GM18502 (cell line): Measurements from ENCODE around the gene TRHDE.

Experiments
- ATAC-seq: cut with Tn5 transposase; IDR thresholded peaks from one replicate; pipeline ENCODE4 v1.9.1; 2021; ENCODE audit warnings: mild to moderate bottlenecking; ENCODE audit not compliant: unreplicated experiment, poor library complexity

TRHDE gene

DNA sequence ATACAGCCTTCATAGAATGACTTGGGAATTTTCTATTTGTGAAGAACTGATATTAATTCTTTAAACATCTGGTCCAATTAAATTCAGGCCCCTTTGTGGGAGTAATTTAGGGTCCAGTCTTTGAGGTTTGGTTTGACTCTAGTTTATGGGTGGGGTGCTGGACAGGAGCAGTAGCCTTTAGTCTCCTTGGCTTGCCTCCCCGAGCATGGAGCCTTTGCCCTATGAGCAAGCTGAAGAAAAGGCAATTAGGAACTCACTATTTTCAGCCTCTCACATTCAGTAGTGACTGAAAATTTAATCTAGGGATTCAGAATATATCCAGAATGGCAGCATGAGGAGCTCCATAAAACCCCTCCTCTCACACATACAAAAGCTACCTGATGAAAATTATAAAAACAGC is 161.1 kb downstream of the TRHDE start:
- ATAC-seq: no peak

DNA sequence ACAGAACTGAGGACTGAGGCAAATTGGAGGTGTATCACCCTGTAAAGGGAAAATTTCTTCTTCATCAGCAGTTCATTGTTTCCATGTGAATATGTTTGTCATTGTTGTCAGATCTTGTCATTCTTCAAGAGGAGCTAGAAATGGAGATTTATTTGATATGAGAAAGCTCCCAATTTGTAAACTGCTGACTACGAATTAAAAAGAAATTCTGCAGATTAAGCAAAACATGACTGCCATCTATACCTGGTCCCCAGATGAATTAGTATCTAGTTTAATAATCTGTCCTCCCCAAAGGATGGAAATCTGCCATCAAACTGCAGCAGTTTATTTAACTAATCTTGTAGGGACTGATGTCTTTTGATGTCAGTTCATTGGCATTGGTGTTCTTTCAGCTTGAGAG is 162.8 kb downstream of the TRHDE start:
- ATAC-seq: no peak

DNA sequence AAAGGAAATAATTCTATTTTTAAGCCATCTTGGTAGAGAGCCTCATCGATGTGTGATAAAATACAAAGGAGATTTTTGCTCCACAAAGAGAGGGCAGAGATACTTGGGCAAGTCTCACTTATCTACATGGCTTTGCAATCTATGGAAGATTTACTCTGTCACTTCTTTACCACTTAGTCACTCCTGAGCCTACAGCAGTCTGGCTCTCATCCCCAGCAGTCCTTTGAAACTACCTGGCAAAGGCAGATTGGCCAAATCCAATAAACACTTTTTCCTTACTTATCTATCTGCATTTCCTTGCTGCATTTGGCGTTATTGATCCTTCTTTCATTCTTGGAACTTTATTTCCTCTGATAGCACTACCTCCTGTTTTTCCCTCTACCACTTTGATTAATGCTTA is 170.0 kb downstream of the TRHDE start:
- ATAC-seq: no peak

DNA sequence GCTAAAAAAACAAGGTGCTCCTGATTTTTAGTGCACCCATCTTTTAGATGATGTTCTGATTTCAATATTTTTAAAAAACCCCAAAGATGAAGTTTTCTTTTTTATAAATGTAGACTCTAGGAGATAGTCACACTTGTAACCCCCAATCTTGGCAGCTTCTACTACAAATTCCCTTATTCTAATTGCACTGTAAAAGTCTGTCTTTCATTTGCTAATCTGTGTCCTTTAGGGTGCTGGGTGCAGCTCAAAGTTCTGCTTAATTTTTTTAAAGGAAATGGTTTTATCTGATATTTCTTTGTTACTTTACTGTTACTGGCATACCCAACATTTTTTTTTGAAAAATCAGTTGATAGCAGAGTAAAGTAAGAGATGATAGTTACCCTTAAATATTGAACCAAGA is 172.0 kb downstream of the TRHDE start:
- ATAC-seq: no peak

DNA sequence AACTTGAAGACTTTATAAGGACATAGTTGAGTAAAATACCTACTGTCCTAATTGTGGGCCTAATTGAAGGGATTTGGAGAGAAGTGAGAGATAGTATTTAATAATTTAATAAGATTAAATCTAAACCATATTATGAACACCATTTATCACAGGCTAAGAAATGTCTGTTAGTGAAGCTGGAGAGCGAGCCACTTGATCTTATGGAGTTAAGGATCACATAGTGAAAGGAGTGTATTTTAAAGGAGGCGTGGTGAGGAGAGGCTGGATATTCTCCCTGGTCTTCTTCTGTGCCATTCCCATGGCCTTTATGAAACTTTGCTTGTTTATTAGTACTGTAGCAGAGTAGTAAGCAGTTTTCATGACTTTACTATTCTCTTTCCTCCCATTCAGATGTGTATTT is 172.4 kb downstream of the TRHDE start:
- ATAC-seq: no peak

DNA sequence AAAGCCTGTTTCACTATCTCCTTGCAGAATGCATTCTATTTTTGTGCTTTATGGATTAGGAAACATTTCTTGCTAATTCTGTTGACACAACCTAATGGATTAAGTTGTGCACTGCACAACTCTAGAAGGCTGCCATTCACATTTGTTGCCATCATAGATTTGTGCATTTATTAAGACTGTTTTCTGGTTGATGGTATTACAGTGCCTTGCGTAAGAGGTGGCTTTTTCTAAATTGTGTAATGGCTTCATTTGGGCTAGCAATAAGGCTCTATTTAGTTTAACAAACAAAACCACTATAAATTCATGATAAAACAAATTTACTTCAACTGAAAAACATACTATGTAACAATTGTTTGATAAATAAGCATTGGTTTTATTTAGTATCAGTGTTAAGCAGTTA is 175.9 kb downstream of the TRHDE start:
- no peak for ATAC-seq

DNA sequence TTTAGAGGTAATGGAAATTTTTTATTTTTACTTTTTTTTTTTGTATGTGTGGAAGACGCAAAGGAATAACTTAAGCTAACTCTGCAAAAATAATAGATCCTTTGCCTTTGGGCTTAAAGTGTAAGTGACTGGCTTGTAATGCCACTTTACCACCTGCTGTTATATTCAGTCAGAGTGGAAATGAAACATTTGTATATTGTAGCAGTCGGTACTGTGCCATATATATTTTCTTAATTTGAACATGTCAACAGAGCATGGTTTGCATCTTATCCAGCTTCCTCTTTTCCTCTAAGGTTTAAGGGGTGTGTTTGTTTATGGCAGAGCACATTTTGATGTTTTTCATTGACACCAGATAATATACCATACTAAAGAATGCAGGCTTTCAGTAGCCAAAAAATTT is 176.6 kb downstream of the TRHDE start:
- ATAC-seq: no peak

DNA sequence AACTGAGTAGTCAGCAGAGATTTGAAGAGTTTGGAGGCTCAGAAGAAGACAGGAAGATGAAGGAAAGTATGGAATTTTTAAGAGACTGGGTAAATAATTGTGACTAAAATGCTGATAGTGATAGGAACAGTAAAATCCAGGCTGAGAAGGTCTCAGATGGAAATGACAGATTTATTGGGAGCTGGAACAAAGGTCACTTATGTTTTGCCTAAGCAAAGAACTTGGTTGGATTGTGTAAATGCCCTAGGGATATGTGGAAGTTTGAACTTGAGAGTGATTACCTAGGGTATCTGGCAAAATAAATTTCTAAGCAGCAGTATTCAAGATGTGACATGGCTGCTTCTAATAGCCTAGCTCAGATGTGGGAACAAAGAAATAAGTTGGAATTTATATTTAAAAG is 180.9 kb downstream of the TRHDE start:
- ATAC-seq: no peak

DNA sequence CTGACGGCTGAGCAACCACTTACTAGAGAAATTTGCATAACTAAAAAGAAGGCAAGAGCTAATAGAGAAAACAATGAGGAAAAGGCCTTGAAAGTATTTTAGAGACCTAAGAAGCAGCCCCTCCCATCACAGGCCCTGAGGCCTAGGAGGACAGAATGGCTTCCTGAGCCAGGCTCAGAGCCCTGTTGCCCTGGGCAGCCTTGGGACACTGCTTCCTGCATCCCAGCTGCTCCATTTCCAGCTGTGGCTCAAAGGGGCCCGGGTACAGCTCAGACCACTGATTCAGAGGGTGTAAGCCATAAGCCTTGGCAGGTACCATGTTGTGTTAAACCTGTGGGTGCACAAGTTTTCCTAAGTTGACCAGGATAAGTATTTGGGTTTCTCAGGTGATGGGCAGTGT is 181.4 kb downstream of the TRHDE start:
- ATAC-seq: no peak

DNA sequence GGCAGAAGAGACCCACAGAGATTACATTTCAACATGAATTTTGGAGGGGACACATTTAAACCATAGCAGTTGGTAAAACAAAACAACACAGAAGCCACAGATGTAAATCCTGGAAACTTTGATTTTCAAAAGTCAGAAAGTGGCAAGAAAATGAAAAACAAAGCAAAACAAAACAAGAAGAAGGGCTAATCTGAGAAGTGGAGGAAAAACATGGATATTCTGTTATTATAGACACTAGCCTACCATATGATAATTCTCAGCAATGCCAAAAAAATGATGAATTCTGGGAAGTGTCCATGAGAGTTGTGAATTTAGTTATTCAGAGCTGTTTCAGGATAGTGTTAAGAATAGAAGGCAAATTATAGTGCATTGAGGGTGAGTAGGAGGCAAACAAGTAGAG is 192.3 kb downstream of the TRHDE start:
- ATAC-seq: no peak

DNA sequence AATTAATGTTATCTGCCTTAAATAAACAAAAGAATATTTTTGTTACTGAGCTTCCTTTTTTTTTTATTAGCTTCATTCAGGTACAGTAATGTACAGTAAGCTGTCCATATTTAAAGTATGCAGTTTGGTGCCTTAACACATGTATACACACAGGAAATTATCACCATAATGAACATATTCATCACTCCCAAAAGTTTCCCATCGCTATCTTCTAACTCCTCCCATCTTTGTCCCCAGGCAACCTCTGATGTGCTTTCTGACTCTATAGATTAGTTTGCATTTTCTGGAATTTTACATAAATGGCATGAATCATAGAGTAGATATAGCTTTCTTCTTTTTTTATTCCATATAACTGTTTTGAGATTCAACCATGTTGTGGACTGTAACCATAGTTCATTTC is 193.0 kb downstream of the TRHDE start:
- ATAC-seq: no peak

DNA sequence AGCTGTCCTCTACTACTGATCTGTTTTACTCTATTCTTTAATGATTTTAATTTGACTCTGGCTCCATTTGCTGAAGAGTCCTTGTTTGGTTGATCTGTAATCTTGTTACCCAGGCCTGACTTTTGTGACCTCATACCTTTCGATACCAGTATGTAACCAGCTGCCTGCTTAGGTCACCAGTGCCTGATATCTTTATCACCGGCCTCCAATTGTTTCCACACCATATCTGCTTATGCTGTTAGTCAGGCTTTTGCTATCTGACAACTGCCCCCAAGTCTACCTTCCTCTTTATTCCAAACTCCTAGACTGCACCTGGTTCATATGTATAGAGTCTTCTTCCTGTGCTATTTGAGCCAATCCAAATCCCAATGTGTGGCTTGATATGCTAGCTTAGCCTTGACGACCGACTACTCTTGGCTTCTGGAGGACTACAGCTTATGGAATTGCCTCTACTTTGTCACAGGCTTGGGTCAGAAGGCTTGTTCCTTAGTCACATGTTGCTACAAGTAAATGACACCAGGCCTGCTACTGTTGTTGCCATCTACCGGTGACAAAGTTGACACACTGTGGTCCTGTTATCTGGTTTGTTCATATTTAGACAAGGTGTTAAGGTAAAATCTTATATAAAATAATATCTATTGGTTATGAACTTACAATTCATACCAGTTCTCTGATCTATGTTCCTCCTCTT is 193.9 kb downstream of the TRHDE start:
- ATAC-seq: no peak

DNA sequence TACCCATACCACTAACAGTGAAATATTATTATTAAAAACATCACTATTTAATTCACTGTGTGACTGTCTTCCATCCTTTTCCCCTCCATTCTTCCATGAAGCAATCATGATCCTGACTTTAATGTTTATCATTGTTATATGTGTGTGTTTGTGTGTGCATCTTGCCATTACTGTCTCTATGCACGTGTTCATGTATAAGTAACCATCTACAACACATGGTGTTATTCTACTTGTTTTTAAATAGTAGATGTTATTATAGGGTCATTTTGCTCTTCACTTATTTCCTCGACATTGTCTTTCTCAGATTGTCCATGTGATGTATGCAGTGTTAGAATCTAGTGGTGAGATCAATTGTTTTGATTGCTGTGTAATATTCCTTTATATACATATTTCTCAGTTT is 195.8 kb downstream of the TRHDE start:
- ATAC-seq: no peak

DNA sequence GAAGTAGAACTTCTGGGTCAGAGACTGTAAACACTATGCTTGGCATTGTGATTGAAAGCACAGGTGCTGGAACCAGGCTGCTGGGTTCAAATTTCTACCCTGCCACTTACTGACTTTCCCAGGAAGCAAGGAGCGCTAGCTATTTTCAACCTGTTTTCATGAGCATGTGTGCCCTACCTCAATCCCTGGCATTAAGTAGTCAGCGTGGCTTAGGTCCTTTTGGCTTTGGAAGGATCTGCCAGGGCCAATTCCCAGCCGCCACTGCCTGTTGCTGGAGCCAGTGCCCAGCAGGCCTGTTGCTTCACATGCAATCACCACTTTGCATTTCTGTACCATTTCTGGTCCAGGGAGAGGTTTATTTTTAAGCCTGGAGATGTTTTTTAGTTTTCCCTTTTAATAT is 196.3 kb downstream of the TRHDE start:
- ATAC-seq: no peak

DNA sequence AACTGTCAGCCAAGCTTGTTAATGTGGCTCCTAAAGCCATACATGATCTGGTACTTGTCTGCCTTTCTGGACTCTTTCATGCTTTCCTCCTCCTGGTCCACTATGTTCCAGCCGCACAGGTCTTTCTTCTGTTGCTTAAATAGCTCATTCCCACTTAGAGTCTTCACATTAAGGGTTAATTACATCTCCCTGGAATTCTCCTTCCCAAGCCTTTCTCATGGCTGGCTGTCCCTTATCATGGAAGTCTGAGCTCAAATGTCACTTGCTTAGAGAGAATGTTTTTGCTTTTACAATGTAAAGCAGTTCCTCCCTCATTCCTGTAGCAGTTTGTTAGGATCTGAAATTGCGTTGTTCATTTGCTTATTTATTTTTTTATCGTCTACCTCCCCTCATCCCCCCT is 199.6 kb downstream of the TRHDE start:
- ATAC-seq: no peak

DNA sequence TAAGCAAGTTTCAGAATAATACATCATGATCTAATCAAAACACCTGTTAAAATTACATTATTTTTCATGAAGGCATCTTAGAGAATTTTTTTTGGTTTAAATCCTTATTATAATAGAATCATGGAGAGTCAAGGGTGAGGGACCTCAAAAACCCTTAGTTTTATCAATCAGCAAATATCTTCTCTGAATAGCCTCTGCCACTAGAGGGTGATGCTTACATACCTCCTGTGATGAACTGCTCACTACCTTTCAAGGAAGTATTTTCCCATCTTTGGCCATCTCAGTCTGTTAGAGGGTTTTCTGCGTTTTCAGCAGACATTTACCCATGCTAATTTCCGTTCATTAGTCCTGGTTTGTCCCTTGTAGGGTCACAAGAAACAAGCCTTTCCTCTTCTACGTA is 200.2 kb downstream of the TRHDE start:
- no peak for ATAC-seq

DNA sequence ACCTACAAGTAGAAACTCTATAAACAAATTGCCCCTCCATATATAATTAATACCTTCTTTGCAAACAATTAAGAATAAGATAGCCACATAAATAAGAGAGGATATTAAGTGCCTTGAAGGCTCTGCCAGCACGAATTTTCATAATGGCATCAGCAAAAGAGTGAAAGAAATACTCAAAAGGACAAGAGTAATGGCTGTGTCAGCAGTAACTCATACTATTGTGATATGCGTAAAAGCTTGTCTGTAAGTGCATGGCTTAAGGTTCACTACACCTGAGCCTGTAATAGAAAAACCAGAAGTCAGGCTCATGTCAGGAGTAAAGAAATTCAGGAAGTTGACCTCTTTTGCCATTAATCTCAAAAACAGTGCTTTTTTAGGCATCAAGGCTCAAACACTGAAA is 204.1 kb downstream of the TRHDE start:
- ATAC-seq: no peak

DNA sequence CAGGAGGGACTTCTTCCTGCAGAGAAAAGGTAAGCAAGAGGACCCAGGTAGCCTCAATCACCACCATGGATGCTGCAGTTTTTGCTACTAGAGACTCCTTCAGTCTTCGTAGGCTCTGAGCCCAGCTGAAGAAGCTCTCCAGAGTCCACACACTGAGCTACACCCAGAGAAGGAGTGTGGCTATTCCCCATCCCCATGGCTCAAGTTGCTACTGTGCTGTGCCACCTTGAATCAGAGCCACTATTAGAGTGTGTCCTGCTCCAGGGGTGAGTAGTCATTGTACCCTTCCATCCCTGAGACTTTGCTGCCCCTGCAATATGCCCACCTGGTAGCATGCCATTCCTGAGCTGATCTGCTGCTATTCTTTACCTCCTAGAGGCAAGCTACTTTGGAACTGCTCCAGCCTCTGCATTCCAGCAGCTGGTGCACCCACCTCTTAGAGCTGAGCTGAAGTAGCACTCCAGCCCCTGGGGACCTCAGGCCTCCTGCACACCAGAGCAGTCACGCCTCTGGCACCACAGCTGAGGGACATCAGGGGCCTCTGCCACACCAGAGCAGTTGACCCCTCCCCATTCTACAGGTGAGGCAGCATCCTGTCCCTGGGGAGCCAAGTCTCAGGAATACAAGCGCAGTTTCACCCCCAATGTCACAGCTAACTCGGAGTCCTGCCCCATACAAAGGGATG is 213.0 kb downstream of the TRHDE start:
- no peak for ATAC-seq

DNA sequence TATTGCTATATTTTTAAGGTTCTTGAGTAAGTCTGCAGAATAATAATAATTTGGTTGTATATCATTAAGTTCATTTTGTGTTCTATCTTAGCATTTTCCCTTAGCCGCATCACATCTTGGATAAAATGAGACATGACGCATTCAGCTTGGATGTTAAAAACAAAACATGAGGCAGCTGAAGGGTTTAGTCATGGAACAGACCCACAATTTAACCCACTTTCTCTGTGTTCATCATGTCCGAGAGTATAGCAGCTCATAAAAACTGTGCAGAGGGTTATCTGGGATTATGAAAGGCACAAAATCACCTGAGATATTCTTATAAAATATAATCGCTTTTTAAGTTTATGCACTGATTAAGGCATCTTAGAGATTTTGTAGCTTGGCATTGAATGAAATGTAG is 219.3 kb downstream of the TRHDE start:
- ATAC-seq: no peak

DNA sequence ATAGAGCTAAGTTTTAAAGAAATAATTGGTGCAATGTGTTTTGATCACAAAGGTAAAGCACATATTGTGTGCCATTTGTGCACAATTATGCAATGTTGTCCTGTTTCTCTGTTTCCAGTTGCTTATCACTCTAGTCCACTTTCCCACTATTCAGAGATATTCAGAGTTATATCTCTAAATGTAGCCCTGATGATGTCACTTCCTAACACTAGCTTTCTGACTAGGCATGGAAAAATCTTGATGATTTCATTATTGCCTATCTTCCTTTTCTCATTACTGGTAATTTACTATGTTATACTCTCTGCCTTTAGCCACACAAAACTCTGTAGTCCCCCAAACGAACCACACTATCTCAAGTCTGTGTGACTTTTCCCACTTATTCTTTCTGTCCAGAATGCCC is 221.2 kb downstream of the TRHDE start:
- no peak for ATAC-seq

DNA sequence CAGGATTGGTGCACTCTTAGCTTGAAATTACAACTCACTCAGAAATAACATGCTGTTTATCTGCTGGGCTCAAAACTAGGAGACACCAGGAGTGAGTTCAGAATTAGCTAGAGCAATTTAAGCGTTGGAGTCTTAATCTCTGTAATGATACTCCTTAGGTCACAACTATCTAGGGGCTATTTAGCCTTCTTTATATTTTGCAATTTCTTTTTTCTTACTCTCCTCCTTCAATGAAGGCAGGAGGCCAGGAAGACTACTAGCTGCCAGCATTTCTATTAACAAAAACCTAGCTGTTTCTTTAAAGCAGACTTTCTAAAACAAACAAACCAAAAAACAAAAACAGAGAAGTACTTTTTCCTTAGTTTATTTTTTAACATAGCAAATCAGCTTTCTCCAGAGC is 226.2 kb downstream of the TRHDE start:
- no peak for ATAC-seq

DNA sequence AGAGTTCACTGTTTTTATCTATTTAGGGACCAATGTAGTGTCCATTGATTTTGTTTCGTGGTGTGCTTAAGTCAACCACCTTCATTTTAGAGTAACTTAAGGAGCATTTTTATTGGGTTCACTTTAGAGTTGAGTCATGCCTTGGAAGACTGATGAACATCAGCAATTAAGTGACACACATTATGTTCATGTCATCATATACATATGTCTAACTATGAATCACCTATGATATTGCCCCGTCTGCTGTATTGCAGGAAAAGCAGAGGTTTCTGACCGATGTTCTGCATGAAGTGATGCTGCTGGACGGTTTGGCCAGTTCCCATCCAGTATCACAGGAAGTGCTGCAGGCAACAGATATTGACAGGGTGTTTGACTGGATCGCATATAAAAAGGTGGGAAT is 227.1 kb downstream of the TRHDE start:
- ATAC-seq: no peak
